HuH-7 (cell line): Measurements from ENCODE around the gene BHMT2.
A peak's percentile ranks its signal among the peaks of the same experiment; 100 is the strongest.

Experiments
- DNase-seq: peaks from one replicate; pipeline ENCODE4 v3.0.0; 2011; ENCODE audit warnings: low spot score

BHMT2 gene

GRCh38 chr5:79062436-79062835 lies 7.1 kb upstream of the BHMT2 start:
- DNase-seq, result no peak

DNA sequence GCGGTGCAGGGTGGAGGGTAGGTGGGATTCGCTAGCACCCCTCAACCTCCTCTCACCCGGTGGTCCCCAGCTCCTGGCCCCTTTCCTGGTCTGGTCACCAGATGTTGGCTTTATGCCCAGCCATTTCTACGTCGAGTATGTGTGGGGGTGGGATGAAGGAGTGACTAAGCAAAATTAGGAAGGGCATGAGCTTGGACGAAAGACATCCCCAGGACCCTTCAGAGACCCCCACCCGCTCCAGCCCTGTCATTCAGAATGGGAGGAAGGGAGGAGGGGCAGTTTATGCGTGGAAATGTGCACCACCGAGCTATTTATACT lies 742 bp downstream of the BHMT2 start:
- peak; percentile 54 for DNase-seq

GRCh38 chr5:79074641-79075040 lies 5.1 kb downstream of the BHMT2 start:
- no peak for DNase-seq

GRCh38 chr5:79075646-79076426 lies 6.3 kb downstream of the BHMT2 start:
- no peak for DNase-seq

DNA sequence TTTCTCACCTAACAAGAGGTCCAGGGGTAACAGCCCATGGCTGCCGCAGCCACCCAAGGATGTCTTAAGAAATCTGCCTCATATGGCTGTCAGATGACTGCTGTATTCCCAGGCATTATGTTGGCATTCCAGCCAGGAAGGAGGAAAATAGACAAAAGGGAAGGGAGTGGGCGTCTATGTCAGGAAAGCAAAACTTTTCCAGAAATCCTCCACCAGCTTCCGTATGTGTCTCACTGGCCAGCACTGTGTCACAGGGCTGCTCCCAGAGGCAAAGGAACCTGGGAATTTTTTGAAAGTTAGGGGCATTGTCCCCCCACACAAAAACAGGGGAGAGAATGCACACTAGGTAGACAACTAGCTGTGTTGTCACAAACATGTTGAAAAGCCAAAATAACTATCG lies 7.3 kb downstream of the BHMT2 start:
- DNase-seq, result no peak

- no peak for DNase-seq
These were observed 8.3 kb downstream of the BHMT2 start for GRCh38 chr5:79077680-79078365.

- DNase-seq, result no peak
These were observed 11.2 kb downstream of the BHMT2 start for GRCh38 chr5:79080804-79081203.

- no peak for DNase-seq
These were observed 12.2 kb downstream of the BHMT2 start for GRCh38 chr5:79081779-79082178.

GRCh38 chr5:79086116-79086515 lies 16.5 kb downstream of the BHMT2 start:
- no peak for DNase-seq

DNA sequence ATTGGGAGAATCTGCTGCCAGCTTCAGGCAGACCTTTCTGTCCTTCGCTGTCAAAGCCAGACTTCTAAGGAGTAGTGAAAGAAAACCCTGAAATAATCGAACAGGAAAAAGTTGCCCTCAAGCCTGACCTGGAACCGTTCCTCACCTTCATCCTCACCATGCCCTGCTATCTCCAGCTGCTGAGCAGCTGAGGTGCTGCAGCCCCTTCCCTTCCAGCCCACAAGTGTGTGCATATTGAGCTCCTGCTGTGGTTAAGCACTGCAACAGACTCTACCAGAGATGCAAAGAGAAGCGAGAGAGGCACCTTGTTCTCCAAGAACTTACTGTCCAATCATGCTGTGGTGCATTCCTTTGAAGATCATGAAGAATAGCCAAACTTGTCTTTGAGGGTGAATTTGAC lies 18.9 kb downstream of the BHMT2 start:
- DNase-seq, result no peak

- no peak for DNase-seq
These were observed 21.5 kb downstream of the BHMT2 start for GRCh38 chr5:79091064-79091463.

DNA sequence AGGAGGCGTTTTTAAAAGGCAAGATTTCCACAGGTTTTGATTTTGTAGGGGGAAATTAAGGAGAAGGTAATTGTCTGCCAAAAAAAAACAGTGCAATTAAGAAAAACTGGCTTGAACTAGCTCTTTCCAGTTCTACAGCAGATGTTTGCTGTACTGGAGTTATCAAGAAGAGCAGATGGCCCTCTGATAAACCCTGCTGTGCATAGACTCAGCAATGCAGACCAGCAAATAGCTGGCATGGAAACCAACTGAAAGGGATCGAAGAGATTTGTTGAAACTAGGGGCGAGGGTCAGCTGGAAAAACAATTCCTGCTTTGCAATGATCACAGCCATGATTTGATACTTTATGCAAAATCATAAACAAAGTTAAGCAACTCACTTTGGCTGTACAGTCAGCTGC lies 24.2 kb downstream of the BHMT2 start:
- DNase-seq, result peak; percentile 51

DNA sequence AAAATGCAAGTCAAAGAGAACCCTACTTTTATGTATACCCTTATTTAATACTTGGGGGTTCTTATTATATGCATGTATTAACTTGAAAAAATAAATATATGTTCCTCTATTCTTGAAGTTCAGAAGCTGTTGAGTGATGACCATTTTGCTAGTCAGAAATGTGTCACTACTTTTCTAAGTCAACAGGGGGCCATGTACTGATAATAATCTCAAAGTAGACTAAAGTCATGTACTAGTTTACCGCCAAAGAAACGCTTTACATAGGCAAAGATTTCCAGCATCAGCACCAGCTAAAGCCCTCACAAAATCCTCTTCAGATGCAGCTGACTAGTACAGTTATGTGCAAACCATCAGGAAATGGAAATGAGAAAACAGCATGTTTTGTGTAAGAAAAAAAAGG lies 36.3 kb downstream of the BHMT2 start:
- no peak for DNase-seq

DNA sequence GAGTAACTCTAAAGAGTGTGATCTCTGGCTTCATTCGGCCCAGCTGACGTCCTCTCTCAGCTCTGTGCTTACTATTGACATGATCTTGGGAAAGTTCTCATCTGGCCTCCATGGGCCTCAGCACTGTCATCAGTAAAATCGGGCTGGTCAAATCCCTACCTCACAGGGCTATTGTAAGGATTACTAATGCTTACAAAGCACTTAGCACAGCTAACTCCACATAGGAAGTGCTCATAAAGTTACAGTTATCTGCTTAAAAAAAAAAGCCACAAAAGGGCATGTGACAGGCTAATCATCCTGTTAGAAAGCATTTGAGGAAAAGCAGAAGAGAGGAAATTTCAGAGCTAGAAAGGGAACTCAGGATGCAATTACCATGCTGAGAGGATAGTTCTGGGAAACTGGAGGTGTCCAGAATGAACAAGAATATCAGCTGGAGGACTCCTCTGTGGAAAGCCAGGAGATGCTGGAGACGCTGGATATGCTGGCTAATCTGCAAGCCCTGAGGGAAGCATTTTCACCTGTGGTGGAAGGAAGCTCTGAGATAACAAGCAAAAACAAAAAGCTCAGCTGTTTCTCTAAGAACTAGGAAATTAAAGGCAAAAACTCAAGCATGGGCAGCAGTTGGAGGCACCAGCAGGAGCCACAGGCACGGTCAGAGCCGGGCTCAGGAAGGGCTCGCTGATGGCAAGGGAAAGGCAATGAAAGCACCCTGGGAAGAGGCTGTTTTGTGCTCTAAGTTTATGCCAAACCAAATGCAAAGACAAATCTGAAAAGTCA lies 37.6 kb downstream of the BHMT2 start:
- DNase-seq, result no peak

DNA sequence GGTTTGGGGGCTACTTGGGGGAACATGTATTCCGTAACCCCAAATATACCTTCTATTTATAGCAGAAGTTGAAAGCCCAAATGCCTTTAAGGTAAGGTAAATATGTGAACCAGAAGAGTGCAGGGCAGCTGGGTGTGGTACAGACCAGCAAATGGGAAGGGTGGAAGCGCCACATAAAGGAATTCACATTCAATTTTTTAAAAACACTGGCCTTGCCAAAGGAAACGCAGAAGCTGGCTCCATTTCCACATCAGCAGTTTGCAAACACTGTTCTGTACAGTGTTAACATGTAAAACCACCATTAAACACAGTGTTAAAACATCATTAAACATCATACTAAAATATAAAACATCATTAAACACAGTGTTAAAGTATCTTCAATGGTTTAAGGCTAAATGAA lies 38.5 kb downstream of the BHMT2 start:
- DNase-seq, result no peak

DNA sequence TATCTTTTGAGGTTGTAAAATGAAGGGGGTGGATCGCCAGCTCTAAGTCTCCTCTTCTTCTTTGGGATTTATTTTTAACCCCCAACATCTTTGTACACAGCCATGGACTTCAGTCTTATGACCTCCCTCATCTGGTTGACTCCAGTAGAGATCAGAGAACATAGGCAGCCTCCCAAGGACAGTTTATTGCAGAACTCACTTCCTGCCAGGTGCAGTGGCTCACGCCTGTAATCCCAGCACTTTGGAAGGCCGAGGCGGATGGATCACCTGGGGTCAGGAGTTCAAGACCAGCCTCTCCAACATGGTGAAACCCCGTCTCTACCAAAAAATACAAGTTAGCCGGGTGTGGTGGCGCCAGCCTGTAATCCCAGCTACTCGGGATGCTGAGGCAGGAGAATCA lies 39.2 kb downstream of the BHMT2 start:
- no peak for DNase-seq

DNA sequence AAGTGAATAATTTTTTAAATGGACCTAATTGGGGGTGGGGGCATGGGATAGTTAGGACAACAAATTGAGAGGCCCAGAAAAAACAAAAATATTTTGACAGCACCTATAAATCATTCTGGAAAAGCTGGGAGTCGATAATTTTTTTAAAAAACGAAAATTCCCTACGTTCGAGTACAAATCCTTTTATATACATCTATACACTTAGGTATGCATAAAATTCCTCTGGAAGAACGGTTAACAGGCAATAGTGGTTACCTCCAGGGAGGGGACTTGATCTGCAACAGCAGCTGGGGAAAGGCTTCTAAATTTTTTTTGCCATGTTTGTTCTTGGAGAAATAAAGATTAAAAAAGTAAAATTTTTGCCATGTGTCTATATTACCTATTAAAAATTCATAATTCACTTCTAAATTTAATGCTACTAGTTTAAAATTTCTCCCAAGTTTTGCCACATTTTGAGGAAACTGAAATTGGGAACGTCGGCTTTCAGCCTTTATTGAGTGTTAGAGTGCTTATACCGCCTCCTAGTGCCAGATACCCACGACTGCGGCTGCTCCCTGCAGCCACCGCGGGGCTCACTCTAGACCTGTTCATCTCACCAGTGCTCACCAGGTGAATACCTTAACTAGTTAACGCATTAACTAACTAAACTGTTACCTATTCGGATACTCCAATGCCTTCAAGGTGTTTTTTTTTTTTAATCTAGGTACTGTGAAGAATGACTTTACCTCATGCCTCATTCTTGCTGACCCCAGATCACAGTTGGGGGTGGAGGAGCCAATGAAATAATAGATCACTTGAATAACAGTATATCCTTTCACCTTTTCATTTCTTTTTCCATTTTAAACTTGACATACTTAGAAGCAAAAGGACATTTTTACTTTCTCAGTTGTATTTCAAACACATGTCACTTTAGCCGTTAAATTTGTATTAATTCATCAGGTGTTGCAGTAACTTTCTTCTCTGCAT lies 40.2 kb downstream of the BHMT2 start:
- DNase-seq, result peak; percentile 61

DNA sequence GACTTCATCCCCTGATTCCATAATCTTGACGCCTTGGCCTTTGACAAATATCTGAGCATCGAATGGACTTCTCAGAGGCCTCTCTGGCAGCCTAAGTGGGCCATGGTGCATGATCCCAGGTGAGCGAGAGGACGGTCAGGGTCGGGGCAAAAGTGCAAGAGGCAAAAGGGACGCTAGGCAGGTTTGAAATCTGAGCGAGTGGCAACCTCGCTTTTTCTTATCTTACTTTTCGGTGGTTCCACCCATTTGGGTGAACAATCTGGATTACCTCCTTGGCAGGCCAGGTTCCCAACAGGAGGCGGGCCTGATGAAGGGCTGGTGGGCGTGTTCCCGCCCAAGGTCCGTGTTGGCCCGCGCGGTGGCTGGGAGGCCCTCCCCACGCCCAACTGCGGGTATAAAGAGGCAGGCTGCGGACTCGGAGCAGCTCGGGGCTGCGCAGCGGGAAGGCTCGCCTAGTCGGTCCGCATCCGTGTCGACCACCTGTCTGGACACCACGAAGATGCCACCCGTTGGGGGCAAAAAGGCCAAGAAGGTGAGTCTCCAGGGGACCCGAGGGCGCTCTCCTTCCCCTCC lies 41.9 kb downstream of the BHMT2 start, which contains the start of gene BHMT:
Gene BHMT (plus strand): TSS at position 423 of the 573 bp plus-strand sequence. CDS start 77 bp downstream, at position 500.
- DNase-seq, result no peak

DNA sequence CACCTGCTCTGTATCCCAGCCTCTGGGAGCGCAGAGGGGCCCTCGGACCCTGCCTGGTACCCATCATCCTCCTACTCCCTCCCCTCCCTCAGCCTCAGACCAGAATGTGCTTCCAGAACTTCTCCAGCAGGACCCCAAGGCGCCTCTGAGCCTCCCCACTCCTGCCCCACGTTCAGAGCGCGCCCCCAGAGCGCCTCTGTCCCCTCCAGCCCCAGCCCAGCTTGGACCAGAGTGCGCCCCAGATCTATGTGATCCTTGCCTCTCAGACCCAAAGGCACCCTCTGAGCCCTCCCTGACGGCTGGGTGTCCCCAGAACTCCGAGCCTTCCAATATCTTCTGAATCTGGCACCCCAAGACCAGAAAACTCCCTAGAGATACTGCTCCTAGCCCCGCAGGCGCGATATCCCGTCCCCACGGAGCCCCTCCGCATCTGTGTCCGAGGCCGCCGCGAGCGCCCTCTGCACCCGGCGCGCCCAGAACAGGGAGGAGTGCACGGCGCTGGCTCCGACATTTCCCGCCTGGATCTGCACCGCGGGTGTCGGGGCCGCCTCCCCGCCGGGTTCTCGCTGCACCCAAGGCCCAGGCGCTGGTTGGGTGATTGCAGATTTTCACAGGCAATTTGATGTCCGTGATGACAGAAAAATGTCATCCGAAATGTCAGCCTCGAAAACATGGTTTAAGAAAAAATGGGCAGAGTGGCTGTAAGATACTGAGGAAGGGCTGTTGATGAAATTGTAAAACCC lies 42.6 kb downstream of the BHMT2 start:
- no peak for DNase-seq

GRCh38 chr5:79112703-79113058 lies 43.1 kb downstream of the BHMT2 start:
- no peak for DNase-seq

- DNase-seq, result no peak
These were observed 49.9 kb downstream of the BHMT2 start for GRCh38 chr5:79119486-79119885.
